ENCODE results near the gene UBR7. TPM values are rescaled to one million over a fixed set of nuclear protein-coding genes. Genes with fewer than 3 reads are reported as not detected.
A peak's percentile ranks its signal among the peaks of the same experiment; 100 is the strongest.

The UBR7 gene
- total RNA-seq, 1 donor from 2014 or later: 7.9 TPM

- peaks cover 1% of the 10 kb centered on the region for H3K36me3 ChIP-seq (ENCODE audit: control insufficient read depth, insufficient read depth, low read length)
- TF ChIP-seq CTCF (IDR thresholded peaks at IDR 0.05; ENCODE audit: insufficient read depth, low read length, severe bottlenecking): no peak
- no peak overlapping the region for H3K4me3 ChIP-seq (ENCODE audit: low read depth, low read length)
- DNase-seq (ENCODE audit: low read depth): no peak
- FAIRE-seq: no peak
- no peaks in the 10 kb centered on the region for H3K27me3 ChIP-seq (ENCODE audit: control insufficient read depth, insufficient read depth, low read length)
These were observed 59.1 kb downstream of the UBR7 start for GRCh38 chr14:93266127-93266526.

- FAIRE-seq (peak; percentile 64), DNase-seq (ENCODE audit: low read depth) (no peak)
- Histone ChIP-seq H3K4me3 (ENCODE audit: low read depth, low read length) (no peak overlapping the region), H3K36me3 (ENCODE audit: control insufficient read depth, insufficient read depth, low read length) (peaks cover 1% of the 10 kb centered on the region), H3K27me3 (ENCODE audit: control insufficient read depth, insufficient read depth, low read length) (no peaks in the 10 kb centered on the region)
- TF ChIP-seq CTCF (IDR thresholded peaks at IDR 0.05; ENCODE audit: insufficient read depth, low read length, severe bottlenecking): no peak
These were observed 60.2 kb downstream of the UBR7 start for GRCh38 chr14:93267149-93267711.

- Histone ChIP-seq H3K36me3 (ENCODE audit: control insufficient read depth, insufficient read depth, low read length) (peaks cover 1% of the 10 kb centered on the region), H3K27me3 (ENCODE audit: control insufficient read depth, insufficient read depth, low read length) (no peaks in the 10 kb centered on the region), H3K4me3 (ENCODE audit: low read depth, low read length) (no peak overlapping the region)
- DNase-seq (ENCODE audit: low read depth): no peak
- no peak for FAIRE-seq
- TF ChIP-seq CTCF (IDR thresholded peaks at IDR 0.05; ENCODE audit: insufficient read depth, low read length, severe bottlenecking): no peak
These were observed 61.4 kb downstream of the UBR7 start for GRCh38 chr14:93268406-93268805.

GRCh38 chr14:93269341-93270068 lies 62.4 kb downstream of the UBR7 start:
- Histone ChIP-seq H3K27me3 (ENCODE audit: control insufficient read depth, insufficient read depth, low read length) (no peaks in the 10 kb centered on the region), H3K36me3 (ENCODE audit: control insufficient read depth, insufficient read depth, low read length) (no peaks in the 10 kb centered on the region), H3K4me3 (ENCODE audit: low read depth, low read length) (no peak overlapping the region)
- DNase-seq (ENCODE audit: low read depth) (peak; percentile 79), FAIRE-seq (peak; percentile 52)
- TF ChIP-seq CTCF (IDR thresholded peaks at IDR 0.05; ENCODE audit: insufficient read depth, low read length, severe bottlenecking): no peak

GRCh38 chr14:93271111-93271510 lies 64.1 kb downstream of the UBR7 start:
- H3K27me3 ChIP-seq (ENCODE audit: control insufficient read depth, insufficient read depth, low read length): no peaks in the 10 kb centered on the region
- TF ChIP-seq CTCF (IDR thresholded peaks at IDR 0.05; ENCODE audit: insufficient read depth, low read length, severe bottlenecking): no peak
- no peak for DNase-seq (ENCODE audit: low read depth)
- no peaks in the 10 kb centered on the region for H3K36me3 ChIP-seq (ENCODE audit: control insufficient read depth, insufficient read depth, low read length)
- H3K4me3 ChIP-seq (ENCODE audit: low read depth, low read length): no peak overlapping the region
- no peak for FAIRE-seq
